RKO (cell line): Measurements from ENCODE around the gene TAF11L14.

Experiments used
- DNase-seq: peaks from one replicate; pipeline ENCODE4 v3.0.0-alpha.2; 2016; ENCODE audit warnings: low spot score

The TAF11L14 gene

GRCh38 chr5:17679597-17680203 lies 45.4 kb downstream of the TAF11L14 start:
- no peak for DNase-seq

- no peak for DNase-seq
Observed at GRCh38 chr5:17680737-17681136, 46.5 kb downstream of the TAF11L14 start.
